SK-N-SH (cell line): ENCODE results near the gene GEMIN7. TPM values are rescaled to one million over a fixed set of nuclear protein-coding genes. Genes with fewer than 3 reads are reported as not detected.
A peak's percentile ranks its signal among the peaks of the same experiment; 100 is the strongest.

ENCODE experiments used
- CTCF ChIA-PET: fragments of 300-600, 350-600 bp; formaldehyde crosslinking; extraction: SDS; loops from one replicate; lab custom pipeline; 2021; lab: Yijun Ruan, JAX
- POLR2A ChIA-PET: fragments of 350-600 bp; sonication (Branson Sonifier 250); formaldehyde crosslinking; extraction: SDS; loops from one replicate; lab custom pipeline; 2020; ENCODE audit warnings: antibody characterized with exemption, inconsistent platforms; lab: Yijun Ruan, JAX
- DNase-seq: peaks from one replicate; pipeline ENCODE4 v3.0.0; 2012
- H2AFZ ChIP-seq: fragments of 200-600 bp; sonication (generic); 2 replicates; pipeline ENCODE4 v1.8.1; 2016; ENCODE audit warnings: antibody characterized with exemption, mild to moderate bottlenecking, low read depth
- H3F3A ChIP-seq: fragments of 200-600 bp; sonication (generic); replicated peaks from 2 replicates; pipeline ENCODE3; 2016; ENCODE audit warnings: antibody characterized with exemption, mild to moderate bottlenecking; ENCODE audit not compliant: insufficient read depth
- H3K27ac ChIP-seq, 2 experiments: fragments of 200-500 bp in 1 of 2; fragments of 200-600 bp in 1 of 2; sonication (Bioruptor generic) in 1 of 2; sonication (generic), shearing (Covaris generic) in 1 of 2; 2 replicates each; pipeline versions ENCODE4 v1.5.1 to v1.6.1; 2014 to 2016; ENCODE audit warnings: low read depth in 2 of 2, inconsistent platforms in 1 of 2, low read length in 1 of 2, mild to moderate bottlenecking in 1 of 2, mixed read lengths in 1 of 2
- H3K27me3 ChIP-seq: fragments of 200-600 bp; sonication (generic), shearing (Covaris generic); 2 replicates; pipeline ENCODE4 v1.6.1; 2016; ENCODE audit warnings: mixed run types; ENCODE audit not compliant: insufficient read depth
- H3K36me3 ChIP-seq, 2 experiments: fragments of 200-500 bp in 1 of 2; fragments of 200-600 bp in 1 of 2; sonication (Bioruptor generic) in 1 of 2; sonication (generic) in 1 of 2; replicated peaks in 1 of 2; 2 replicates each; pipeline versions ENCODE3 to v1.5.1; 2014 to 2016; ENCODE audit warnings: low read length in 1 of 2, mild to moderate bottlenecking in 1 of 2; ENCODE audit not compliant: insufficient read depth in 2 of 2, control insufficient read depth in 1 of 2
- H3K4me1 ChIP-seq, 2 experiments: fragments of 200-500 bp in 1 of 2; fragments of 200-600 bp in 1 of 2; sonication (Bioruptor generic) in 1 of 2; sonication (generic), shearing (Covaris generic) in 1 of 2; 2 replicates each; pipeline versions ENCODE4 v1.5.1 to v1.6.1; 2014 to 2016; ENCODE audit warnings: low read depth in 1 of 2, low read length in 1 of 2, mixed run types in 1 of 2; ENCODE audit not compliant: insufficient read depth in 2 of 2, control insufficient read depth in 1 of 2
- H3K4me2 ChIP-seq: fragments of 200-600 bp; sonication (generic), shearing (Covaris generic); 2 replicates; pipeline ENCODE4 v1.6.1; 2017; ENCODE audit warnings: mixed run types
- H3K4me3 ChIP-seq, 2 experiments: fragments of 200-500 bp in 1 of 2; fragments of 200-600 bp in 1 of 2; sonication (Bioruptor generic) in 1 of 2; sonication (generic), shearing (Covaris generic) in 1 of 2; 2 replicates each; pipeline versions ENCODE4 v1.5.1 to v1.8.1; 2014 to 2016; ENCODE audit warnings: low read depth in 2 of 2, inconsistent platforms in 1 of 2, low read length in 1 of 2, mild to moderate bottlenecking in 1 of 2, mixed read lengths in 1 of 2, moderate library complexity in 1 of 2
- H3K79me2 ChIP-seq: fragments of 200-600 bp; sonication (generic); 2 replicates; pipeline ENCODE4 v1.8.1; 2017; ENCODE audit warnings: mild to moderate bottlenecking; ENCODE audit not compliant: insufficient read depth
- H3K9ac ChIP-seq: fragments of 200-600 bp; sonication (generic); 2 replicates; pipeline ENCODE4 v1.6.1; 2017; ENCODE audit warnings: mixed run types
- H3K9me2 ChIP-seq: fragments of 200-600 bp; sonication (generic); 2 replicates; pipeline ENCODE4 v1.6.1; 2017; ENCODE audit warnings: mixed run types
- H3K9me3 ChIP-seq: fragments of 200-600 bp; sonication (generic); 2 replicates; pipeline ENCODE4 v1.6.1; 2017; ENCODE audit warnings: mixed run types, mild to moderate bottlenecking, moderate library complexity
- H4K20me1 ChIP-seq: fragments of 200-600 bp; sonication (generic); 2 replicates; pipeline ENCODE4 v1.6.1; 2017; ENCODE audit warnings: mild to moderate bottlenecking, mixed run types; ENCODE audit not compliant: insufficient read depth
- CTCF ChIP-seq: fragments of 200-600 bp; sonication (generic); IDR thresholded peaks from 2 replicates; pipeline ENCODE4 v1.6.1; 2017; ENCODE audit warnings: antibody characterized with exemption, mild to moderate bottlenecking, moderate library complexity
- FOXJ3 ChIP-seq: sonication (generic); formaldehyde crosslinking; IDR thresholded peaks from 2 replicates; pipeline ENCODE4 v1.5.1; 2020; ENCODE audit warnings: mild to moderate bottlenecking, missing genetic modification reagents
- IRF3 ChIP-seq: fragments of 150-350 bp; IDR thresholded peaks from 2 replicates; pipeline ENCODE4 v1.6.1; 2016; ENCODE audit warnings: mild to moderate bottlenecking, low read depth, low read length
- JUND ChIP-seq: IDR thresholded peaks from 2 replicates; pipeline ENCODE4 v1.4.0; 2012
- POLR2AphosphoS5 ChIP-seq: IDR thresholded peaks from 2 replicates; pipeline ENCODE4 v1.6.1; 2012; ENCODE audit warnings: low read depth, low read length
- RAD21 ChIP-seq: IDR thresholded peaks from 2 replicates; pipeline ENCODE4 v1.6.1; 2012; ENCODE audit warnings: mild to moderate bottlenecking, low read length
- REST ChIP-seq: IDR thresholded peaks from 2 replicates; pipeline ENCODE4 v1.6.1; 2012; ENCODE audit warnings: mild to moderate bottlenecking, low read depth, low read length, moderate library complexity
- TAF1 ChIP-seq: IDR thresholded peaks from 2 replicates; pipeline ENCODE4 v1.6.1; 2012; ENCODE audit warnings: low read depth, mild to moderate bottlenecking, low read length, moderate library complexity, borderline replicate concordance
- TEAD4 ChIP-seq: IDR thresholded peaks from 2 replicates; pipeline ENCODE4 v1.4.0; 2012; ENCODE audit warnings: mild to moderate bottlenecking, borderline replicate concordance; ENCODE audit not compliant: insufficient read depth
- USF2 ChIP-seq: fragments of 150-350 bp; IDR thresholded peaks from 2 replicates; pipeline ENCODE4 v1.6.1; 2017; ENCODE audit warnings: antibody characterized with exemption, low read length, low read depth, borderline replicate concordance
- WGBS: methylation state at CpG from one replicate; pipeline ENCODE4 v1.1.6; 2017; ENCODE audit warnings: low lambda C conversion rate; 5-methylcytosine and 5-hydroxymethylcytosine counted together
- polyA plus RNA-seq, 3 experiments: library from polyadenylated mRNA; depleted of rRNA; stranded (reverse); fragments of >200 nt; gene quantifications; 2 replicates each; pipeline ENCODE4 v1.2.3, GENCODE V29; 2012

GEMIN7 gene
- polyA plus RNA-seq, 1 of the 3 experiments (the other 2 are of a cell fraction): 28.7 TPM

GRCh38 chr19:45076029-45076850, 2.8 kb upstream of the GEMIN7 start, which contains the start of gene ZNF296:
Gene ZNF296 (minus strand): TSS chr19:45076478. CDS start chr19:45076373, 105 bp downstream.
- peaks cover 0 to 9% of the 10 kb centered on the region in 2 experiments; a peak in 1 of 4 replicates for H3K4me1 ChIP-seq
- CTCF ChIA-PET: no interaction called here
- H3F3A ChIP-seq: peaks cover 8% of the 10 kb centered on the region
- TF ChIP-seq JUND: no peak
- TF ChIP-seq USF2: no peak
- TF ChIP-seq RAD21: no peak
- H2AFZ ChIP-seq: peak within 1 kb of the TSS; percentile 59; the same call in 1 of the 2 replicates
- H3K36me3 ChIP-seq: peaks cover 5 to 6% of the 10 kb centered on the region in 2 experiments
- no peak within 1 kb of the TSS for H3K4me2 ChIP-seq
- no peaks in the 10 kb centered on the region for H3K9me3 ChIP-seq
- H3K27me3 ChIP-seq: no peaks in the 10 kb centered on the region
- DNase-seq: no peak
- H3K4me3 ChIP-seq: no peak within 1 kb of the TSS
- WGBS: 69% methylated on average over 70 of the region's 81 CpGs
- H3K79me2 ChIP-seq: peaks cover 22% of the 10 kb centered on the region
- POLR2A ChIA-PET: no interaction called here
- H4K20me1 ChIP-seq: no peaks in the 10 kb centered on the region
- no peak within 1 kb of the TSS for H3K27ac ChIP-seq
- no peaks in the 10 kb centered on the region for H3K9me2 ChIP-seq
- H3K9ac ChIP-seq: no peak within 1 kb of the TSS

- no peak overlapping the region for H3K4me2 ChIP-seq
- no peak overlapping the region for H3K9ac ChIP-seq
- TF ChIP-seq TAF1: no peak
- no peak for TF ChIP-seq IRF3
- TF ChIP-seq FOXJ3 (CRISPR knock-in tag): no peak
- TF ChIP-seq USF2: no peak
- no peak for TF ChIP-seq POLR2AphosphoS5
- no peak for TF ChIP-seq REST
- TF ChIP-seq CTCF: no peak
- no peak for TF ChIP-seq TEAD4
- no peak overlapping the region for H3K27ac ChIP-seq
- H3K9me2 ChIP-seq: no peaks in the 10 kb centered on the region
- ChIA-PET CTCF (interaction anchor here (0.6 to 1.8 kb wide), 2 partner anchors 17 to 64 kb away, joined by 3 to 9 read pairs; no protein-coding TSS in a partner anchor), POLR2A (no interaction called here)
- no peaks in the 10 kb centered on the region for H4K20me1 ChIP-seq
- DNase-seq: no peak
- peaks cover 2 to 6% of the 10 kb centered on the region in 2 experiments for H3K36me3 ChIP-seq
- WGBS: 89% methylated on average over 15 of the region's 15 CpGs
- H3F3A ChIP-seq: peaks cover 8% of the 10 kb centered on the region
- H3K4me1 ChIP-seq: peaks cover 0 to 9% of the 10 kb centered on the region in 2 experiments; a peak in 1 of 4 replicates
- H3K79me2 ChIP-seq: peaks cover 30% of the 10 kb centered on the region
- no peak overlapping the region for H3K4me3 ChIP-seq
- H3K27me3 ChIP-seq: no peaks in the 10 kb centered on the region
- H3K9me3 ChIP-seq: no peaks in the 10 kb centered on the region
- H2AFZ ChIP-seq: peak overlapping the region; percentile 59; the same call in 1 of the 2 replicates
These were observed 2.0 kb upstream of the GEMIN7 start for GRCh38 chr19:45076851-45077730.
